Naive B cell (primary cell): ENCODE data around the gene CMYA5. TPM values are rescaled to one million over a fixed set of nuclear protein-coding genes. Genes with fewer than 3 reads are reported as not detected.
A peak's percentile ranks its signal among the peaks of the same experiment; 100 is the strongest.
"Not testable (repeated sequence)": the region's sequence is repeated elsewhere in the genome, so short reads cannot be mapped to it uniquely, and the experiment has no call there.

ENCODE experiments used
- ATAC-seq, 2 donors: fragments of 150-1000 bp; cut with Tn5 transposase; 2 replicates each; pipeline ENCODE4 v1.10.0; 2021; ENCODE audit warnings: low read depth in 2 of 2, mild to moderate bottlenecking in 2 of 2, moderate library complexity in 2 of 2
- DNase-seq: peaks from one replicate; pipeline ENCODE4 v3.0.0; 2022
- H3K27ac Mint-ChIP-seq, 6 donors: one replicate each; pipeline ENCODE4 v1.8.0; 2020 to 2022; ENCODE audit warnings: mild to moderate bottlenecking in 6 of 6, mixed read lengths in 6 of 6, moderate library complexity in 5 of 6, inconsistent platforms in 2 of 6
- H3K27me3 Mint-ChIP-seq, 3 donors: one replicate each; pipeline ENCODE4 v1.8.0; 2021 to 2022; ENCODE audit warnings: mixed read lengths in 3 of 3, mild to moderate bottlenecking in 1 of 3
- H3K36me3 Mint-ChIP-seq, 2 donors: one replicate each; pipeline ENCODE4 v1.8.0; 2020 to 2022; ENCODE audit warnings: mixed read lengths in 2 of 2, inconsistent platforms in 1 of 2, mild to moderate bottlenecking in 1 of 2
- H3K4me1 Mint-ChIP-seq, 3 donors: one replicate each; pipeline ENCODE4 v1.8.0; 2020 to 2022; ENCODE audit warnings: mixed read lengths in 3 of 3, inconsistent platforms in 1 of 3, mild to moderate bottlenecking in 1 of 3, moderate library complexity in 1 of 3
- H3K4me3 Mint-ChIP-seq, 8 donors: one replicate each; pipeline ENCODE4 v1.8.0; 2020 to 2022; ENCODE audit warnings: mild to moderate bottlenecking in 8 of 8, mixed read lengths in 8 of 8, moderate library complexity in 8 of 8, inconsistent platforms in 2 of 8
- H3K9me3 Mint-ChIP-seq, 7 donors: one replicate each; pipeline ENCODE4 v1.8.0; 2020 to 2022; ENCODE audit warnings: mixed read lengths in 7 of 7, mild to moderate bottlenecking in 5 of 7, inconsistent platforms in 2 of 7, moderate library complexity in 1 of 7
- polyA plus RNA-seq, 6 donors: library from polyadenylated mRNA; unstranded; fragments of 300-500 nt; fragmentation: Illumina TruSeq; gene quantifications; one replicate each; pipeline ENCODE4 v1.2.3, GENCODE V29; 2021; ENCODE audit warnings: low read depth in 6 of 6

CMYA5 gene
- polyA plus RNA-seq, 6 donors from 2014 or later, result not detected

DNA sequence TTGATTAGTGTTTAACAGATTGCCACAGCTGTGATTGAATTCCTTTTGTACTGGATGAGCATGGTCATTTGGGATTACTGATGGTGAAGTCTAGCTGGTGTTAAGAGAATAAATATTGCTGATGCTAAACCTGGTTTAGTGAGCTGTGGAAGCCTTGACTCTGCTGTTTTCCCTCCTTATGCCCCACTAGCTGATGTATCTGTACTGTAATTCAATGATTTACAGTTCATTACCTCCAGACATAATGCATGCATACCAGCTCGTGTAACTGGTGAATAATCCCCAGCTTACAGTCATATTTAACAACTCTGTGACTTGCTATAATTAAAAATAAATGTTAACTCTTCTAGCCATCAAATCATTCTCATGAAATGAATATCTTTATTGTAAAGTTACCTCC is 1.7 kb upstream of the CMYA5 start:
- Mint-ChIP-seq H3K36me3 (peaks cover 21% of the 10 kb centered on the region in 2 donors), H3K27ac (no peak overlapping the region)
- ATAC-seq, result no peak

GRCh38 chr5:79691007-79691406 is 1.4 kb downstream of the CMYA5 start:
- H3K27me3 Mint-ChIP-seq, result no peaks in the 10 kb centered on the region
- peaks cover 12 to 19% of the 10 kb centered on the region in 2 donors for H3K36me3 Mint-ChIP-seq
- H3K27ac Mint-ChIP-seq, result peak overlapping the region in 1 of 6 donors; percentile 7
- DNase-seq, result no peak
- no peak for ATAC-seq
- no peak overlapping the region for H3K4me3 Mint-ChIP-seq
- peaks cover 0 to 4% (median 0%) of the 10 kb centered on the region in 7 donors for H3K9me3 Mint-ChIP-seq
- peaks cover 0 to 8% (median 0%) of the 10 kb centered on the region in 3 donors for H3K4me1 Mint-ChIP-seq

More for the DNA sequence above, 1.7 kb upstream of the CMYA5 start:
- H3K9me3 Mint-ChIP-seq, result peaks cover 0 to 4% (median 0%) of the 10 kb centered on the region in 7 donors
- DNase-seq, result no peak
- no peaks in the 10 kb centered on the region for H3K27me3 Mint-ChIP-seq
- no peak overlapping the region for H3K4me3 Mint-ChIP-seq
- peaks cover 0 to 8% (median 0%) of the 10 kb centered on the region in 3 donors for H3K4me1 Mint-ChIP-seq

- Mint-ChIP-seq H3K27me3 (no peaks in the 10 kb centered on the region), H3K4me1 (peaks cover 0 to 8% (median 0%) of the 10 kb centered on the region in 3 donors), H3K27ac (no peak overlapping the region), H3K36me3 (peaks cover 8 to 10% of the 10 kb centered on the region in 2 donors), H3K9me3 (peaks cover 0 to 4% (median 0%) of the 10 kb centered on the region in 7 donors), H3K4me3 (no peak overlapping the region)
- DNase-seq (no peak), ATAC-seq (no peak)
Measured at GRCh38 chr5:79692596-79692995, 3.0 kb downstream of the CMYA5 start.

DNA sequence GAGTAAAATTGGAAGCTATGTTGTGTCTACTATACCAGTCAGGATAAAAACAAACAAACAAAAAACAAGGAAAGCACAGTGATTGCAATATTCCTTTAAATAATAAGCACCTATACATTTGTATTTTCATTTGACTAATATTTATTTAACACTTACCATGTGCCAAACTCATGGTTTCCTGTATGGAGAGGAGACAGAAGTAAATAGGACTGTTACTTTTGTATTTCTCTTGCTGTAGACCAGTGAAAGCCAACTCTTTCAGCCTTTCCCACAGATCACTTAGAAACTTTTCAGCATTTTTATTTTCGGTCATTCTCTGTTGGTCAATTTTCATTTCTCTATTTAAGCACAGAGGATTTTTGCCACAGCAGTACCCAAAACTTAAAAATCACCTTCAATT is 4.5 kb downstream of the CMYA5 start:
- no peak overlapping the region for H3K4me3 Mint-ChIP-seq

GRCh38 chr5:79694652-79695051 is 5.0 kb downstream of the CMYA5 start:
- no peak for ATAC-seq
- H3K27ac Mint-ChIP-seq, result no peak overlapping the region
- peaks cover 0 to 8% (median 0%) of the 10 kb centered on the region in 3 donors for H3K4me1 Mint-ChIP-seq
- no peak overlapping the region for H3K4me3 Mint-ChIP-seq
- DNase-seq, result no peak
- H3K36me3 Mint-ChIP-seq, result no peaks in the 10 kb centered on the region
- peaks cover 0 to 2% (median 0%) of the 10 kb centered on the region in 7 donors for H3K9me3 Mint-ChIP-seq
- no peaks in the 10 kb centered on the region for H3K27me3 Mint-ChIP-seq

More for the DNA sequence above, 4.5 kb downstream of the CMYA5 start:
- H3K27me3 Mint-ChIP-seq, result no peaks in the 10 kb centered on the region
- peaks cover 0 to 2% (median 0%) of the 10 kb centered on the region in 7 donors for H3K9me3 Mint-ChIP-seq
- no peak for ATAC-seq
- no peak for DNase-seq
- H3K36me3 Mint-ChIP-seq, result no peaks in the 10 kb centered on the region
- H3K4me1 Mint-ChIP-seq, result peaks cover 0 to 8% (median 0%) of the 10 kb centered on the region in 3 donors
- H3K27ac Mint-ChIP-seq, result no peak overlapping the region

DNA sequence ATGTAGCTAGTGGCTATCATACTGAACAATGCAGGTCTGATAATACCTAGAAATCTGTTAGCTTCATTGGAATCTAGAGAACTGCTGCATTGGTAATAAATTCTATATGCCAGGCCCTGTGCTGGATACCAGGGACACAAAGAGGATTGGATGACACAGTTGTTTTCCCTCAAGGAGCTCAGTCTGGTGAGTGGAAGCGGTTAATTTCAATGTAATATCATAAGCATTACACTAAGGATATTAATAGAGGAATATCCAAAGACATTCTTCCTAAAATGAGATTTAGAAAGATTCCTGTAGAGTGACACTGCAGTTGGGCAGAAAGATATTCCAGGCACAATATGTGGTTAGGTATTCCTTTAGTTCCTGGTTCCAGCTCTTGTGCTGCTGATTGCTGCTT is 5.9 kb downstream of the CMYA5 start:
- Mint-ChIP-seq H3K9me3 (peaks cover 0 to 2% (median 0%) of the 10 kb centered on the region in 7 donors), H3K36me3 (no peaks in the 10 kb centered on the region), H3K27me3 (no peaks in the 10 kb centered on the region), H3K4me1 (peaks cover 0 to 8% (median 0%) of the 10 kb centered on the region in 3 donors), H3K27ac (no peak overlapping the region), H3K4me3 (no peak overlapping the region)
- no peak for ATAC-seq
- DNase-seq, result no peak

DNA sequence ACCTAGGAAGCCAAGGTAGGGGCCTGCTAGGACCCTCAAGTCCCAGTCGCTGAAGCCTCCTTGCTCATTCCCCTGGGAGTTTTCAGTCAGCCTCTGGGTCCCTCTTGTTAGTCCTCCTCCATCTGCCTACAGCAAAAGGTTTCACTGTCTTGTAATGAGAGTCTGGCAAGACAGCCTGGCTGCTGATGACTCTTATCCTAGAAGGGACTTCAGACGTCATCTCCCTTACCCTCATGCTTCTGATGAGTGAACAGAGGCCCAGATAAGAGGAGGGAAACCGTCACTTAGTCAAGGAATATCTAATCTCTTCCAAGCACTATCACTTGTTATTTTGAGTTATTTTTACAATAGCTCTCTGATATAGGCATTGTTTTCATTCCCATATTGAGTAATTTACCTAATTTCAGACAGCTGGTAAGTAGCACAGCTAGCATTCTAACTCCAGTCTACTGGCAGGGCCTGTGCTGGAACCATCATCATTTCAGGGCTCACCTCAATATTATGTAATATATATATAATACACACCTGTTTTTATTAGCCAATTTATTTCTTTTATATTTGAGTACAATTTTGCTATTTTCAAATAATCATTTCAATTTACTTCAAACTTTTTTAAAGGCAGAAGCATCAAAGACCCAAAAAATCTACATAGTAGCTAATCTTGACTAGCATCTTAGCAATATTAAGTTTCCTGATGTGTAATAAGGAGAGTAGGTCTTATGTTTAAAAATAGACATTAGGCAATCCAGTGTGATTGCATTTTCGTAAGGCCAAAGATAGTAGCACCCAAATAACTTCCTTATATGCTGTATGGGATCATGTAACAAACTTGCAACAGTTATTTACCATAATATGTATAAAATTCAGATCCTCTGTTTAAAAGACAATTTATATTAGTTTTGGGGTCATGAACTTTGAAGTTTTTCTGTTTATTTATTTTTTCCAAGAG is 7.9 kb downstream of the CMYA5 start:
- no peak overlapping the region for H3K27ac Mint-ChIP-seq
- H3K4me1 Mint-ChIP-seq, result no peaks in the 10 kb centered on the region
- no peaks in the 10 kb centered on the region for H3K9me3 Mint-ChIP-seq
- ATAC-seq, result no peak
- H3K27me3 Mint-ChIP-seq, result no peaks in the 10 kb centered on the region
- DNase-seq, result no peak
- H3K36me3 Mint-ChIP-seq, result no peaks in the 10 kb centered on the region
- H3K4me3 Mint-ChIP-seq, result no peak overlapping the region

GRCh38 chr5:79699763-79700400 is 10.2 kb downstream of the CMYA5 start:
- Mint-ChIP-seq H3K9me3 (peaks cover 0 to 2% (median 0%) of the 10 kb centered on the region in 7 donors), H3K27ac (no peak overlapping the region), H3K27me3 (no peaks in the 10 kb centered on the region), H3K36me3 (no peaks in the 10 kb centered on the region), H3K4me3 (no peak overlapping the region), H3K4me1 (no peaks in the 10 kb centered on the region)
- DNase-seq (no peak), ATAC-seq (no peak)

DNA sequence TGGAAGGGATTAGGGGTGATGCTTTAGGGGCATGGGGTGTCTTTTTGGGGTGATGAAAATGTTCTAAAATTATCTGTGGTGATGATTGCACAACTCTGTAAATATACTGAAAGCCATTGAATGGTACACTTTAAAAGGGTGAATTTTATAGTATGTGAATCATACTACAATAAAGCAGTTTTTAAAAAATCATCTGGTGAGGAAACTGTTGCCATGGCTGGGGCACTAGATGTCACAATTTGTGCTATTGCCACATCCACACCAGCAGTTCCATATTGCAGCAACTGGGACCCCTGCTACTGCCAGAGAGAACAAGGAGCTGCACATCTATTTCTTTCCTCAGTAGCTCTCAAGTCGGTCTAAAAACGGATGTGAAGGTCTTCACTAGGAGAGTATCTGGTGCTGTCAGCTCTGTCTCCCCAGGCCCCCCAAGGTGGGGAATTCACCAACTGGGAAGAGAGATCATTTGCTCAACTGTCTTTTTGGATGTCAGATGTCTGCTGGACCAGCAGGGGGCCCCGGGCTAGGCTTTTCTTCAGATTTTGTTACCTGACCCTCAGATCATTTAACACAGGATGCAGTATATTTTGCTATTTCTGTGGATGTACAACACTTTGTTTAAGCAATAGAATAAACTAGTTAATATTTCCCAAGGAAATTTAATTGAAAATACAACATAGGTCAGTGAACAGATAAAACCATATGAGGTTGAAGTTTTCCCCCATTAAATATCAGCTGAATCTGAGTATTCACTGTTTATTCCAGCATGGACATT is 13.2 kb downstream of the CMYA5 start:
- Mint-ChIP-seq H3K4me1 (peaks cover 0 to 2% (median 0%) of the 10 kb centered on the region in 3 donors), H3K27ac (no peak overlapping the region), H3K9me3 (peaks cover 4 to 14% (median 10%) of the 10 kb centered on the region in 7 donors), H3K4me3 (no peak overlapping the region), H3K27me3 (no peaks in the 10 kb centered on the region), H3K36me3 (no peaks in the 10 kb centered on the region)
- ATAC-seq (no peak), DNase-seq (no peak)

DNA sequence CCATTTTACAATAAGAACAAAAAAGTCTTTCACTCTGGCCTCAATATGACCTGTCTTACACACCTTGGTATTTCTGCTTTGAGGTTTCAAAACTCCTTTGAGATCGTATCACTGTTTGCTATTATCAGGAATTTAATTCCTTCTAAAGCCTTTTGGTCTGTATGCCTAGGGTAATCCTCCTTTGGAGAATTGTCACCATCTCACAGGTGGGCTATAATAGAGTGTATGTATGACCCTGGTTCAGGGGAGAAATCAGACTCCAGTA is 13.7 kb downstream of the CMYA5 start:
- Mint-ChIP-seq H3K4me3 (no peak overlapping the region), H3K9me3 (peaks cover 4 to 14% (median 10%) of the 10 kb centered on the region in 7 donors), H3K27me3 (no peaks in the 10 kb centered on the region), H3K36me3 (no peaks in the 10 kb centered on the region), H3K27ac (peak overlapping the region in 1 of 6 donors; percentile 11), H3K4me1 (peaks cover 0 to 4% (median 0%) of the 10 kb centered on the region in 3 donors)
- ATAC-seq (no peak), DNase-seq (no peak)

GRCh38 chr5:79704553-79704952 is 14.9 kb downstream of the CMYA5 start:
- Mint-ChIP-seq H3K36me3 (no peaks in the 10 kb centered on the region), H3K27ac (no peak overlapping the region), H3K4me3 (no peak overlapping the region), H3K27me3 (no peaks in the 10 kb centered on the region), H3K4me1 (peaks cover 0 to 4% (median 0%) of the 10 kb centered on the region in 3 donors), H3K9me3 (peaks cover 4 to 14% (median 10%) of the 10 kb centered on the region in 7 donors)
- ATAC-seq (no peak), DNase-seq (no peak)

DNA sequence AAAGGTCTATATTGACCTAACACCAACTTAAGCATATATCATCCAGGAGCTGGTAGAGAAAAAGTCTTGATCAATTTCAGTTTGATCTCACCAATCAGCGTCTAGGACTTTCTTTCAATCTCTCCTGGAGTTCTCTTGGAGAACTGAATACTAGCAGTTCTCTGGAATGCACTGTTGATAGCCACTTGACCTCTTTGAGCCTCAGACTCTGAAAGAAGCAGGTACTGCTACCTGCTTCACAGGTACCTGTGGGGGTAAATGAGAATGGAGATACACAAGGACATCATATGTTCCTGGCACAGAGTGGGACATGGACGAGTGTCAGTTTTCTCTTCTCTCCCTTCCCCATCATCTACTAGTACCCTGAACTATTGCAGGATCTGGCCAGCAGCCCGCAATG is 16.0 kb downstream of the CMYA5 start:
- no peak overlapping the region for H3K4me3 Mint-ChIP-seq
- DNase-seq, result no peak
- H3K4me1 Mint-ChIP-seq, result peaks cover 0 to 4% (median 0%) of the 10 kb centered on the region in 3 donors
- peaks cover 4 to 14% (median 10%) of the 10 kb centered on the region in 7 donors for H3K9me3 Mint-ChIP-seq
- ATAC-seq, result no peak
- H3K27ac Mint-ChIP-seq, result peak overlapping the region in 1 of 6 donors; percentile 74
- H3K36me3 Mint-ChIP-seq, result no peaks in the 10 kb centered on the region
- H3K27me3 Mint-ChIP-seq, result no peaks in the 10 kb centered on the region

DNA sequence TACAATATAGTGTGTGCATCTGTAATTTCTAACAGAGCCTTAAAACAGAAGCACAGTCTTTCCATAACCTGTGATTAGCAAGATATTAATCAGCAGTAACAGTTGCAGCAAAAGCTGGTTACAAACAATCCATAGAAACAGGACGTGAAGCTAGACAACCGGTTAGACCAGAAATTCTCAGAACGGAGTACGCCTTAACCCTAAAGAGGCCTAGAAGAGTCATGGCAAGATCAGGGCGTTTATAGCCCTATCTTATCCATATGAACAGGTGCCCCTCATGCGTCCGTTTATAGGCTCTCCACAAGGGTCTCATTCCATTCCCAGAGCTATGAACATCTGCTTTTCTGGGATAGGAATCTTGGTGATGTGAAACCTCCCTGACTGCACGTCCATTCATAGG is 16.7 kb downstream of the CMYA5 start:
- not testable (repeated sequence) for DNase-seq, H3K36me3 Mint-ChIP-seq, H3K27ac Mint-ChIP-seq, H3K4me3 Mint-ChIP-seq, ATAC-seq, H3K27me3 Mint-ChIP-seq, H3K4me1 Mint-ChIP-seq
- peaks cover 4 to 14% (median 10%) of the 10 kb centered on the region in 7 donors for H3K9me3 Mint-ChIP-seq
